SK-N-SH (cell line): ENCODE data around the gene WDR31. TPM values are rescaled to one million over a fixed set of nuclear protein-coding genes. Genes with fewer than 3 reads are reported as not detected.

Source experiments
- CTCF ChIA-PET: fragments of 300-600, 350-600 bp; formaldehyde crosslinking; extraction: SDS; loops from one replicate; lab custom pipeline; 2021; lab: Yijun Ruan, JAX
- POLR2A ChIA-PET: fragments of 350-600 bp; sonication (Branson Sonifier 250); formaldehyde crosslinking; extraction: SDS; loops from one replicate; lab custom pipeline; 2020; ENCODE audit warnings: antibody characterized with exemption, inconsistent platforms; lab: Yijun Ruan, JAX
- DNase-seq: peaks from one replicate; pipeline ENCODE4 v3.0.0; 2012
- H2AFZ ChIP-seq: fragments of 200-600 bp; sonication (generic); 2 replicates; pipeline ENCODE4 v1.8.1; 2016; ENCODE audit warnings: antibody characterized with exemption, mild to moderate bottlenecking, low read depth
- H3F3A ChIP-seq: fragments of 200-600 bp; sonication (generic); replicated peaks from 2 replicates; pipeline ENCODE3; 2016; ENCODE audit warnings: antibody characterized with exemption, mild to moderate bottlenecking; ENCODE audit not compliant: insufficient read depth
- H3K27ac ChIP-seq, 2 experiments: fragments of 200-500 bp in 1 of 2; fragments of 200-600 bp in 1 of 2; sonication (Bioruptor generic) in 1 of 2; sonication (generic), shearing (Covaris generic) in 1 of 2; 2 replicates each; pipeline versions ENCODE4 v1.5.1 to v1.6.1; 2014 to 2016; ENCODE audit warnings: low read depth in 2 of 2, inconsistent platforms in 1 of 2, low read length in 1 of 2, mild to moderate bottlenecking in 1 of 2, mixed read lengths in 1 of 2
- H3K27me3 ChIP-seq: fragments of 200-600 bp; sonication (generic), shearing (Covaris generic); 2 replicates; pipeline ENCODE4 v1.6.1; 2016; ENCODE audit warnings: mixed run types; ENCODE audit not compliant: insufficient read depth
- H3K36me3 ChIP-seq, 2 experiments: fragments of 200-500 bp in 1 of 2; fragments of 200-600 bp in 1 of 2; sonication (Bioruptor generic) in 1 of 2; sonication (generic) in 1 of 2; replicated peaks in 1 of 2; 2 replicates each; pipeline versions ENCODE3 to v1.5.1; 2014 to 2016; ENCODE audit warnings: low read length in 1 of 2, mild to moderate bottlenecking in 1 of 2; ENCODE audit not compliant: insufficient read depth in 2 of 2, control insufficient read depth in 1 of 2
- H3K4me1 ChIP-seq, 2 experiments: fragments of 200-500 bp in 1 of 2; fragments of 200-600 bp in 1 of 2; sonication (Bioruptor generic) in 1 of 2; sonication (generic), shearing (Covaris generic) in 1 of 2; 2 replicates each; pipeline versions ENCODE4 v1.5.1 to v1.6.1; 2014 to 2016; ENCODE audit warnings: low read depth in 1 of 2, low read length in 1 of 2, mixed run types in 1 of 2; ENCODE audit not compliant: insufficient read depth in 2 of 2, control insufficient read depth in 1 of 2
- H3K4me2 ChIP-seq: fragments of 200-600 bp; sonication (generic), shearing (Covaris generic); 2 replicates; pipeline ENCODE4 v1.6.1; 2017; ENCODE audit warnings: mixed run types
- H3K4me3 ChIP-seq, 2 experiments: fragments of 200-500 bp in 1 of 2; fragments of 200-600 bp in 1 of 2; sonication (Bioruptor generic) in 1 of 2; sonication (generic), shearing (Covaris generic) in 1 of 2; 2 replicates each; pipeline versions ENCODE4 v1.5.1 to v1.8.1; 2014 to 2016; ENCODE audit warnings: low read depth in 2 of 2, inconsistent platforms in 1 of 2, low read length in 1 of 2, mild to moderate bottlenecking in 1 of 2, mixed read lengths in 1 of 2, moderate library complexity in 1 of 2
- H3K79me2 ChIP-seq: fragments of 200-600 bp; sonication (generic); 2 replicates; pipeline ENCODE4 v1.8.1; 2017; ENCODE audit warnings: mild to moderate bottlenecking; ENCODE audit not compliant: insufficient read depth
- H3K9ac ChIP-seq: fragments of 200-600 bp; sonication (generic); 2 replicates; pipeline ENCODE4 v1.6.1; 2017; ENCODE audit warnings: mixed run types
- H3K9me2 ChIP-seq: fragments of 200-600 bp; sonication (generic); 2 replicates; pipeline ENCODE4 v1.6.1; 2017; ENCODE audit warnings: mixed run types
- H3K9me3 ChIP-seq: fragments of 200-600 bp; sonication (generic); 2 replicates; pipeline ENCODE4 v1.6.1; 2017; ENCODE audit warnings: mixed run types, mild to moderate bottlenecking, moderate library complexity
- H4K20me1 ChIP-seq: fragments of 200-600 bp; sonication (generic); 2 replicates; pipeline ENCODE4 v1.6.1; 2017; ENCODE audit warnings: mild to moderate bottlenecking, mixed run types; ENCODE audit not compliant: insufficient read depth
- CHD2 ChIP-seq: fragments of 150-350 bp; IDR thresholded peaks from 2 replicates; pipeline ENCODE4 v1.6.1; 2018; ENCODE audit warnings: low read length; ENCODE audit not compliant: partially characterized antibody
- ELF1 ChIP-seq: IDR thresholded peaks from 2 replicates; pipeline ENCODE4 v1.4.0; 2012
- EP300 ChIP-seq, 2 experiments: IDR thresholded peaks; 2 replicates each; pipeline versions ENCODE4 v1.4.0 to v1.6.1; 2012; ENCODE audit warnings: borderline replicate concordance in 1 of 2, low read depth in 1 of 2, low read length in 1 of 2
- FOXJ3 ChIP-seq: sonication (generic); formaldehyde crosslinking; IDR thresholded peaks from 2 replicates; pipeline ENCODE4 v1.5.1; 2020; ENCODE audit warnings: mild to moderate bottlenecking, missing genetic modification reagents
- FOXM1 ChIP-seq: IDR thresholded peaks from 2 replicates; pipeline ENCODE4 v1.4.0; 2012; ENCODE audit warnings: low read depth, mild to moderate bottlenecking
- GABPA ChIP-seq: IDR thresholded peaks from 2 replicates; pipeline ENCODE4 v1.4.0; 2012; ENCODE audit warnings: low read depth, mild to moderate bottlenecking
- GATA2 ChIP-seq: sonication (generic); formaldehyde crosslinking; IDR thresholded peaks from 2 replicates; pipeline ENCODE4 v1.5.0; 2020; ENCODE audit warnings: mild to moderate bottlenecking, missing genetic modification reagents
- IRF3 ChIP-seq: fragments of 150-350 bp; IDR thresholded peaks from 2 replicates; pipeline ENCODE4 v1.6.1; 2016; ENCODE audit warnings: mild to moderate bottlenecking, low read depth, low read length
- JUND ChIP-seq: IDR thresholded peaks from 2 replicates; pipeline ENCODE4 v1.4.0; 2012
- MAX ChIP-seq: IDR thresholded peaks from 2 replicates; pipeline ENCODE4 v1.4.0; 2012; ENCODE audit warnings: low read depth
- NFIC ChIP-seq: IDR thresholded peaks from 2 replicates; pipeline ENCODE4 v1.4.0; 2012; ENCODE audit warnings: borderline replicate concordance
- NRF1 ChIP-seq: IDR thresholded peaks from 2 replicates; pipeline ENCODE4 v1.6.1; 2012; ENCODE audit warnings: low read depth, mild to moderate bottlenecking, low read length
- RCOR1 ChIP-seq: fragments of 150-350 bp; IDR thresholded peaks from 2 replicates; pipeline ENCODE4 v1.6.1; 2017; ENCODE audit warnings: antibody characterized with exemption, low read length
- SMC3 ChIP-seq: IDR thresholded peaks from 2 replicates; pipeline ENCODE4 v1.6.1; 2012; ENCODE audit warnings: low read depth, low read length, improper control_type of control experiment
- TAF1 ChIP-seq: IDR thresholded peaks from 2 replicates; pipeline ENCODE4 v1.6.1; 2012; ENCODE audit warnings: low read depth, mild to moderate bottlenecking, low read length, moderate library complexity, borderline replicate concordance
- TCF12 ChIP-seq: IDR thresholded peaks from 2 replicates; pipeline ENCODE4 v1.4.0; 2012
- YY1 ChIP-seq: IDR thresholded peaks from 2 replicates; pipeline ENCODE4 v1.4.0; 2012; ENCODE audit warnings: low read depth, mild to moderate bottlenecking
- WGBS: methylation state at CpG from one replicate; pipeline ENCODE4 v1.1.6; 2017; ENCODE audit warnings: low lambda C conversion rate; 5-methylcytosine and 5-hydroxymethylcytosine counted together
- polyA plus RNA-seq, 3 experiments: library from polyadenylated mRNA; depleted of rRNA; stranded (reverse); fragments of >200 nt; gene quantifications; 2 replicates each; pipeline ENCODE4 v1.2.3, GENCODE V29; 2012
- TF ChIP-seq, protein P1 (sequence below): IDR thresholded peaks from 2 replicates; pipeline ENCODE4 v1.6.1; 2012; ENCODE audit warnings: mild to moderate bottlenecking, low read depth, low read length, moderate library complexity
- TF ChIP-seq, protein P2 (sequence below): IDR thresholded peaks from 2 replicates; pipeline ENCODE4 v1.4.0; 2012; ENCODE audit warnings: low read depth, borderline replicate concordance
- TF ChIP-seq, protein P3 (sequence below): IDR thresholded peaks from 2 replicates; pipeline ENCODE4 v1.4.0; 2012; ENCODE audit warnings: low read depth, borderline replicate concordance
- TF ChIP-seq, protein P4 (sequence below): fragments of 150-350 bp; IDR thresholded peaks from 2 replicates; pipeline ENCODE4 v1.6.1; 2017; ENCODE audit warnings: antibody characterized with exemption, low read length, low read depth, borderline replicate concordance

The WDR31 gene
- polyA plus RNA-seq, 1 of the 3 experiments (the other 2 are of a cell fraction), result 0.74 TPM

DNA sequence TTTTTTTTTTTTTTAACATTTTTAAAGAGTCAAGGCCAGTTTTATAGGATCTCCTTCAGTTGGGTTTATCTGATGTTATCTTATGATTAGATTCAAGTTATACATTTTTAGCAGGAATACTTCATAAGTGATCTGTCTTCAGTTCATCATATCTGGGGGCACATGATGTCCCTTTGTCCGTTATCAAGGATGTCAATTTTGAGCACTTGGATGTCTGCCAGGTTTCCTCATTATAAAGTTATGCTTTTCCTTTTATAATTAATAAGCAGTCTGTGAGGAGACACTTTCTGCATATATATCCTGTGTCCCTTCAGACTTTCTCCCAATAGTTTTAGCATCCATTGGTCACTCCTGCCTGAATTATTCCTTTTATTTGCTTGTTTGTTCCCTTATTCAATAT lies 24.9 kb upstream of the WDR31 start:
- no peak overlapping the region for H3K4me3 ChIP-seq
- no peak overlapping the region for H3K4me2 ChIP-seq
- no peaks in the 10 kb centered on the region for H3K27me3 ChIP-seq
- no peak overlapping the region for H3K27ac ChIP-seq
- ChIA-PET CTCF (no interaction called here), POLR2A (no interaction called here)
- H3K9ac ChIP-seq, result no peak overlapping the region
- peaks cover 0 to 8% of the 10 kb centered on the region in 2 experiments; a peak in 2 of 4 replicates for H3K4me1 ChIP-seq
- WGBS, result 67% methylated on average over 1 of the region's 1 CpG
- H2AFZ ChIP-seq, result no peak overlapping the region
- H3K79me2 ChIP-seq, result no peaks in the 10 kb centered on the region
- TF ChIP-seq ELF1, result no peak
- no peak for TF ChIP-seq EP300 (IDR thresholded peaks at IDR 0.05; ENCODE audit: borderline replicate concordance in 1 of 2, low read depth in 1 of 2, low read length in 1 of 2)
- TF ChIP-seq RCOR1, result no peak
- TF ChIP-seq, protein P1, sequence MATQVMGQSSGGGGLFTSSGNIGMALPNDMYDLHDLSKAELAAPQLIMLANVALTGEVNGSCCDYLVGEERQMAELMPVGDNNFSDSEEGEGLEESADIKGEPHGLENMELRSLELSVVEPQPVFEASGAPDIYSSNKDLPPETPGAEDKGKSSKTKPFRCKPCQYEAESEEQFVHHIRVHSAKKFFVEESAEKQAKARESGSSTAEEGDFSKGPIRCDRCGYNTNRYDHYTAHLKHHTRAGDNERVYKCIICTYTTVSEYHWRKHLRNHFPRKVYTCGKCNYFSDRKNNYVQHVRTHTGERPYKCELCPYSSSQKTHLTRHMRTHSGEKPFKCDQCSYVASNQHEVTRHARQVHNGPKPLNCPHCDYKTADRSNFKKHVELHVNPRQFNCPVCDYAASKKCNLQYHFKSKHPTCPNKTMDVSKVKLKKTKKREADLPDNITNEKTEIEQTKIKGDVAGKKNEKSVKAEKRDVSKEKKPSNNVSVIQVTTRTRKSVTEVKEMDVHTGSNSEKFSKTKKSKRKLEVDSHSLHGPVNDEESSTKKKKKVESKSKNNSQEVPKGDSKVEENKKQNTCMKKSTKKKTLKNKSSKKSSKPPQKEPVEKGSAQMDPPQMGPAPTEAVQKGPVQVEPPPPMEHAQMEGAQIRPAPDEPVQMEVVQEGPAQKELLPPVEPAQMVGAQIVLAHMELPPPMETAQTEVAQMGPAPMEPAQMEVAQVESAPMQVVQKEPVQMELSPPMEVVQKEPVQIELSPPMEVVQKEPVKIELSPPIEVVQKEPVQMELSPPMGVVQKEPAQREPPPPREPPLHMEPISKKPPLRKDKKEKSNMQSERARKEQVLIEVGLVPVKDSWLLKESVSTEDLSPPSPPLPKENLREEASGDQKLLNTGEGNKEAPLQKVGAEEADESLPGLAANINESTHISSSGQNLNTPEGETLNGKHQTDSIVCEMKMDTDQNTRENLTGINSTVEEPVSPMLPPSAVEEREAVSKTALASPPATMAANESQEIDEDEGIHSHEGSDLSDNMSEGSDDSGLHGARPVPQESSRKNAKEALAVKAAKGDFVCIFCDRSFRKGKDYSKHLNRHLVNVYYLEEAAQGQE, result no peak
- TF ChIP-seq, protein P2, sequence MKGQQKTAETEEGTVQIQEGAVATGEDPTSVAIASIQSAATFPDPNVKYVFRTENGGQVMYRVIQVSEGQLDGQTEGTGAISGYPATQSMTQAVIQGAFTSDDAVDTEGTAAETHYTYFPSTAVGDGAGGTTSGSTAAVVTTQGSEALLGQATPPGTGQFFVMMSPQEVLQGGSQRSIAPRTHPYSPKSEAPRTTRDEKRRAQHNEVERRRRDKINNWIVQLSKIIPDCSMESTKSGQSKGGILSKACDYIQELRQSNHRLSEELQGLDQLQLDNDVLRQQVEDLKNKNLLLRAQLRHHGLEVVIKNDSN, result no peak
- TF ChIP-seq MAX, result no peak
- TF ChIP-seq NFIC, result no peak
- TF ChIP-seq JUND, result no peak
- no peak for TF ChIP-seq GATA2 (CRISPR knock-in tag)
- no peak for TF ChIP-seq NRF1
- no peak for TF ChIP-seq SMC3
- TF ChIP-seq IRF3, result no peak
- H3F3A ChIP-seq, result peaks cover 10% of the 10 kb centered on the region
- H3K9me2 ChIP-seq, result no peaks in the 10 kb centered on the region
- H4K20me1 ChIP-seq, result no peaks in the 10 kb centered on the region
- H3K36me3 ChIP-seq, result no peaks in the 10 kb centered on the region
- DNase-seq, result no peak
- no peaks in the 10 kb centered on the region for H3K9me3 ChIP-seq

DNA sequence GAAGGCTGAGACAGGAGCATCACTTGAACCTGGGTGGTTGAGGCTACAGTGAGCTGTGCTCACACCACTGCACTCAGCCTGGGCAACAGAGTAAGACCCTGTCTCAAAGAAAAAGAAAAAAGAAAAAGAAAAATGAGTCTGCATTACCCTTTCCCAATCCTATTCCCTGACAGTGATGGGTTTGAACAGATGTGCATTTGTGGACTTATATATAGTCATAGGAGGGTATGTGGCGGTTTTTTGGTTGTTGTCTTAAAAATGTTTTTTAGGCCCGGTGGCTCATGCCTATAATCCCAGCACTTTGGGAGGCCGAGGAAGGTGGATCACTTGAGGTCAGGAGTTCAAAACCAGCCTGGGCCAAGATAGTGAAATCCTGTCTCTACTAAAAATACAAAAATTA lies 23.3 kb upstream of the WDR31 start:
- Histone ChIP-seq H3F3A (peaks cover 10% of the 10 kb centered on the region), H3K9me2 (no peaks in the 10 kb centered on the region), H3K27ac (no peak overlapping the region), H3K4me2 (no peak overlapping the region), H3K4me3 (no peak overlapping the region), H3K36me3 (no peaks in the 10 kb centered on the region), H4K20me1 (no peaks in the 10 kb centered on the region), H3K27me3 (no peaks in the 10 kb centered on the region), H3K4me1 (peaks cover 0 to 8% of the 10 kb centered on the region in 2 experiments; a peak in 2 of 4 replicates), H3K79me2 (no peaks in the 10 kb centered on the region), H3K9me3 (no peaks in the 10 kb centered on the region), H2AFZ (no peak overlapping the region), H3K9ac (no peak overlapping the region)
- 77% methylated on average over 3 of the region's 3 CpGs for WGBS
- TF ChIP-seq FOXM1, result no peak
- TF ChIP-seq SMC3, result no peak
- TF ChIP-seq, protein P3, sequence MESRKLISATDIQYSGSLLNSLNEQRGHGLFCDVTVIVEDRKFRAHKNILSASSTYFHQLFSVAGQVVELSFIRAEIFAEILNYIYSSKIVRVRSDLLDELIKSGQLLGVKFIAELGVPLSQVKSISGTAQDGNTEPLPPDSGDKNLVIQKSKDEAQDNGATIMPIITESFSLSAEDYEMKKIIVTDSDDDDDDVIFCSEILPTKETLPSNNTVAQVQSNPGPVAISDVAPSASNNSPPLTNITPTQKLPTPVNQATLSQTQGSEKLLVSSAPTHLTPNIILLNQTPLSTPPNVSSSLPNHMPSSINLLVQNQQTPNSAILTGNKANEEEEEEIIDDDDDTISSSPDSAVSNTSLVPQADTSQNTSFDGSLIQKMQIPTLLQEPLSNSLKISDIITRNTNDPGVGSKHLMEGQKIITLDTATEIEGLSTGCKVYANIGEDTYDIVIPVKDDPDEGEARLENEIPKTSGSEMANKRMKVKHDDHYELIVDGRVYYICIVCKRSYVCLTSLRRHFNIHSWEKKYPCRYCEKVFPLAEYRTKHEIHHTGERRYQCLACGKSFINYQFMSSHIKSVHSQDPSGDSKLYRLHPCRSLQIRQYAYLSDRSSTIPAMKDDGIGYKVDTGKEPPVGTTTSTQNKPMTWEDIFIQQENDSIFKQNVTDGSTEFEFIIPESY, result no peak
- no peak for TF ChIP-seq TAF1
- no peak for TF ChIP-seq NRF1
- TF ChIP-seq GABPA, result no peak
- TF ChIP-seq FOXJ3 (CRISPR knock-in tag), result no peak
- no peak for TF ChIP-seq TCF12
- TF ChIP-seq, protein P4, sequence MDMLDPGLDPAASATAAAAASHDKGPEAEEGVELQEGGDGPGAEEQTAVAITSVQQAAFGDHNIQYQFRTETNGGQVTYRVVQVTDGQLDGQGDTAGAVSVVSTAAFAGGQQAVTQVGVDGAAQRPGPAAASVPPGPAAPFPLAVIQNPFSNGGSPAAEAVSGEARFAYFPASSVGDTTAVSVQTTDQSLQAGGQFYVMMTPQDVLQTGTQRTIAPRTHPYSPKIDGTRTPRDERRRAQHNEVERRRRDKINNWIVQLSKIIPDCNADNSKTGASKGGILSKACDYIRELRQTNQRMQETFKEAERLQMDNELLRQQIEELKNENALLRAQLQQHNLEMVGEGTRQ, result no peak
- TF ChIP-seq YY1, result no peak
- no peak for TF ChIP-seq CHD2
- POLR2A ChIA-PET, result no interaction called here
- CTCF ChIA-PET, result interaction anchor here (2.2 kb wide), 1 partner anchor 13 kb away, joined by 6 read pairs; the partner anchor contains the start of gene BSPRY
- DNase-seq, result no peak
